HG03280 (cell line): ENCODE results near the gene TEN1.
"Not testable (repeated sequence)": the region's sequence is repeated elsewhere in the genome, so short reads cannot be mapped to it uniquely, and the experiment has no call there.

Experiments
- ATAC-seq: cut with Tn5 transposase; IDR thresholded peaks from one replicate; pipeline ENCODE4 v1.9.1; 2021; ENCODE audit warnings: mild to moderate bottlenecking, moderate library complexity; ENCODE audit not compliant: unreplicated experiment

The TEN1 gene

GRCh38 chr17:76024353-76024752, 45.3 kb downstream of the TEN1 start:
- ATAC-seq = no peak

GRCh38 chr17:76025294-76025693, 46.3 kb downstream of the TEN1 start:
- ATAC-seq = no peak

GRCh38 chr17:76026714-76027158, 47.7 kb downstream of the TEN1 start:
- ATAC-seq = no peak

- no peak for ATAC-seq
Measured at GRCh38 chr17:76027159-76027839, 48.3 kb downstream of the TEN1 start, which contains the start of gene EVPL. TSS of gene EVPL (minus strand) at chr17:76027306. CDS start at chr17:76027198, 108 bp downstream.

- no peak for ATAC-seq
Measured at GRCh38 chr17:76032073-76032779, 53.2 kb downstream of the TEN1 start.

GRCh38 chr17:76032780-76033108, 53.7 kb downstream of the TEN1 start:
- no peak for ATAC-seq

- ATAC-seq = no peak
Measured at GRCh38 chr17:76033139-76033538, 54.1 kb downstream of the TEN1 start.

GRCh38 chr17:76034428-76035350, 55.6 kb downstream of the TEN1 start:
- no peak for ATAC-seq

GRCh38 chr17:76036497-76037261, 57.6 kb downstream of the TEN1 start:
- no peak for ATAC-seq

GRCh38 chr17:76038050-76038449, 59.0 kb downstream of the TEN1 start:
- ATAC-seq = no peak

GRCh38 chr17:76039121-76039520, 60.1 kb downstream of the TEN1 start:
- no peak for ATAC-seq

GRCh38 chr17:76040376-76040775, 61.3 kb downstream of the TEN1 start:
- no peak for ATAC-seq

GRCh38 chr17:76042868-76043267, 63.8 kb downstream of the TEN1 start:
- ATAC-seq = not testable (repeated sequence)

GRCh38 chr17:76044475-76045007, 65.5 kb downstream of the TEN1 start:
- not testable (repeated sequence) for ATAC-seq

GRCh38 chr17:76046064-76046463, 67.0 kb downstream of the TEN1 start:
- no peak for ATAC-seq

- ATAC-seq = no peak
Measured at GRCh38 chr17:76048025-76048605, 69.1 kb downstream of the TEN1 start.

GRCh38 chr17:76048711-76049110, 69.7 kb downstream of the TEN1 start:
- ATAC-seq = no peak

GRCh38 chr17:76049239-76049638, 70.2 kb downstream of the TEN1 start:
- ATAC-seq = no peak

- no peak for ATAC-seq
Measured at GRCh38 chr17:76049836-76050537, 70.9 kb downstream of the TEN1 start.
